GM10847 (cell line): ENCODE data around the gene RANBP17.

Source experiments
- POLR2A ChIP-seq: IDR thresholded peaks from 2 replicates; pipeline ENCODE4 v1.6.1; 2011; ENCODE audit not compliant: insufficient read length; ENCODE audit errors: extremely low read depth

The RANBP17 gene

GRCh38 chr5:171024084-171024483, 162.3 kb downstream of the RANBP17 start:
- TF ChIP-seq POLR2A: no peak

GRCh38 chr5:171029401-171029800, 167.6 kb downstream of the RANBP17 start:
- no peak for TF ChIP-seq POLR2A

DNA sequence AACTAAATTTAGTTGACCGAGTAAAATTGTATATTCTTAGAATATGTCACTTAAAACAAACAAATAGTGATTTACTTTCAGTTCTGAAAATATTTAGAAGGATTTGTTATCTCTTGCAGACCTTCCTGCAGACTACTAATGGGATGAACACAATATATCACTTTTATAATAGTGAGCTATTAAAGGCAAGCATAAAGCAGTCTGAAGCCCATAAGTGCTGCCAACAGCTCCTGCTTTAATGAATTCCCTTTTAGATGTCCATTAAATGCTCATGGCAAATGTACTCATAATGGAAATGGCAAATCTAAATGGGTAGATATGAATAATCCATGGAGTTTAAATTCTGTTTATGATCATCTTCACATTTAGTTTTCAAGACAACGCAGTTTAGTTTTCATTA, 170.2 kb downstream of the RANBP17 start:
- TF ChIP-seq POLR2A: no peak

- no peak for TF ChIP-seq POLR2A
Measured at GRCh38 chr5:171032435-171032973, 170.7 kb downstream of the RANBP17 start.

DNA sequence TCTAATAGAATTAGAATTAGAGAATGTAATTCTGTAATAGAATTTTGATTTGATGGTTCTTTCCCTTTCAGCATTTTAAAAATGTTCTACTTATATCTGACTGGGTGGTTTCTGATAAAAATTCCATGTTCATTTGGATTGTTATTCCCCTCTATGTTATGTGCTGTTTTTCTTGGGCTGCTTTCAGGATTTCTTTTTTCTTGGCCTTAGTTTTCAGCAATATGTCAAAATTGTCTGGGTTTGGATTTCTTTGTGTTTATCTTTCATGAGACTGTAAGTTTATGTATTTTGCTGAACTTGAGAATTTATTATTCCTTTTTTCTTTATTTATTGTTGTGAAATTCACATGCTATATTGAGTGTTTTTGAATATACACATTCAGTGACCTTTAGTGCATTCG, 189.1 kb downstream of the RANBP17 start:
- TF ChIP-seq POLR2A: no peak

DNA sequence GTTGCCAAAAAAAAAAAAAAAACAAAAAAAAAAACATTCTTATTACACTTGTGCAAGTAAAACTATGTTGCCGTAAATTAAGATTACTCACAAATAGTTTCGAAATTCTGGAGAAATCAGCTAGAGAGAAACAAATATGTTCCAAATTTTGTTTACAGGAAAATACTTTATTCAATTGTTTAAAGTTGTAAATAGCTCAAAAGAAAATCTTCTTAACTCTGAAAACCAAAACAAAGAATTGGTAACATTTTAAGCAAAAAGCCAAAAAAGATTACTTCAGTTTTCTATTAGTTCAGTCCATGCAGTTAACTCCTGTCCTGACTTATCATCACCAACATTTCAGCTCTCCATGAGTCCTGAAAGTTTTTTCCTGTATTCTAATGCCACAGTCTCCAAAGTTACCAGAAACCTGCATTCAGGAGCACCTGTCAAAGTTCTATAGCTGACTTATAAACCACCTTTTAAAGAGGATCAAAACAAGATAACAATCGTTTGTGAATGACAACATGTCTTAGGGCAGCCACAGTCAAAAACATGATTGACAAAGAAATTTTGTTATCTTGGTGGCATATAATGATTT, 194.1 kb downstream of the RANBP17 start:
- TF ChIP-seq POLR2A: no peak

DNA sequence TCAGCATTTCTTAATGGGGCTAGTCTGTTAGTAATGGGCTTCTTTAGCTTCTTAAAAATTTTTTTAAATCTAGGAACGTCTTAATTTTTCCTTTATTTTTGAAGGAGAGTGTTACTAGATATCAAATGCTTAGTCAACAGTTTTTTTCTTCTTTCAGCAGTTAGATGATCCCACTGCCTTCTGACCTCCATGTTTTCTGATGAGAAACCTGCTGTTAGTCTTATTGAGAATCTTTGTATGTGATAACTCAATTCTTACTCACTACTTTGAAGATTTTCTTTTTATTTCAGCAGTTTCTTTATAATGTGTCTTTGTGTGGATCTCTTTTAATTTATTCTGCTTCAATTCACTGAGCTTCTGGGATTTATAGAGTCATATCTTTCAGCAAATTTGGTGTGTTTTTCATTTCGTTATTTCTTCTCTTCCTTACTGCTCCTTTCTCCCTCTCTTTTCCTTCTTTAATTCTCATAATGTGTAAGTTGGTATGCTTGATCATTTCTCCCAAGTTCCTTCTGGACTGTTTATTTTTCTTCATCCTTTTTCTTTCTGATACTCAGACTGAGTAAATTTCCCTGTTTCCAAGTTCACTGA, 205.8 kb downstream of the RANBP17 start:
- no peak for TF ChIP-seq POLR2A

GRCh38 chr5:171074747-171075146, 212.9 kb downstream of the RANBP17 start:
- no peak for TF ChIP-seq POLR2A

GRCh38 chr5:171080186-171080938, 218.5 kb downstream of the RANBP17 start:
- no peak for TF ChIP-seq POLR2A

DNA sequence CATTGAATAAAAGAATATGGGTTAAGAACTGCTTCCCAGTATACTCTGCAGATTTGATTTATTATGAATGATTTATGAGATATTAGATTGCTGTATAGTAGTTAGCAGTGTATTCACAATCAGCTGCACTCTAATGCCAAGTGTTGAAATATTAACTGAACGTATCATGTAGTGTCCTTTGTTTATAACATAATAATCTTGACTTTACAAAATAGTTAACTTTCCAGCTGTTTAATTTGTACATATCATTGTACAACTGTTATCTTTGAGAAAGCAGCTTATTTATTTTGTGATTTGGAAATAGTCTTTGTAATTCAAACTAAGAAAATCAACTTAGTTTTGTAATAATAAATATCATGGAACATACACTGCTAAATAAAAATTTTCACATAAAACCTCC, 219.5 kb downstream of the RANBP17 start:
- no peak for TF ChIP-seq POLR2A

- TF ChIP-seq POLR2A: no peak
Measured at GRCh38 chr5:171092194-171092593, 230.4 kb downstream of the RANBP17 start.

GRCh38 chr5:171093598-171093997, 231.8 kb downstream of the RANBP17 start:
- no peak for TF ChIP-seq POLR2A

DNA sequence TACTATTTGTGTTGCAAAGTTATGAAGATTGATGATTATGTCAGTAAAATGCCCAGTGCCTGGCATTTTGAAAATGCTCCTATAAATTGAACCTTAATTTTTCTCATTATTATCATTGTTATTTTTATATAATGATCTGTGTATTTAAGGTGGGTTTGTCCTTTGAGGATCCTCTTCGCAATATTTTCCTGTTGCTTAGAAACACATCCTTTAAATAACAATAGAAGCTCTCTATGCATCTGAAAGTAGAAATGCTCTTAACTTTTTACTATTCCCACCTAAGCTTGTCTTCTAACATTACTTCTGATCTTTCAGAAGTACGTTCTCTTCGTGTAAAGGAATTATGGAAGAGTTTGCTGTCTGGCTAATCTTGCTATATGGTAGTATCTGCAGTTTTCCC, 232.5 kb downstream of the RANBP17 start:
- TF ChIP-seq POLR2A: no peak

DNA sequence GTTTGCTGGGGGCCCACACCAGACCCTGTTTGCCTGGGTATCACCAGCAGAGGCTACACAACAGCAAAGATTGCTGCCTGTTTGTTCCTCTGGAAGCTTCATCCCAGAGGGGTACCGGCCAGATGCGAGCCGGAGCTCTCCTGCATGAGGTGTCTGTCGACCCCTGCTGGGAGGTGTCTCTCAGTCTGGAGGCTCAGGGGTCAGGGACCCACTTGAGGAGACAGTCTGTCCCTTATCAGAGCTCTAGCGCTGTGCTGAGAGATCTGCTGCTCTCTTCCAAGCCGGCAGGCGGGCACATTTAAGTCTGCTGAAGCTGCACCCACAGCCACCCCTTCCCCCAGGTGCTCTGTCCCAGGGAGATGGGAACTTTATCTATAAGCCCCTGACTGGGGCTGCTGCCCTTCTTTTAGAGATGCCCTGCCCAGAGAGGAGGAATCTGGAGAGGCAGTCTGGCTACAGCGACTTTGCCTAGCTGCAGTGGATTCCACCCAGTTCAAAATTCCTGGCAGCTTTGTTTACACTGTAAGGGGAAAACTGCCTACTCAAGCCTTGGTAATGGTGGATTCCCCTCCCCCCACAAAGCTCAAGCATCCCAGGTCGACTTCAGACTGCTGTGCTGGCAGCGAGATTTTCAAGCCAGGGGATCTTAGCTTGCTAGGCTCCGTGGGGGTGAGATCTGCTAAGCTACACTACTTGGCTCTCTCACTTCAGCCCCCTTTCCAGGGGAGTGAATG, 241.2 kb downstream of the RANBP17 start:
- no peak for TF ChIP-seq POLR2A

GRCh38 chr5:171107669-171108068, 245.9 kb downstream of the RANBP17 start:
- no peak for TF ChIP-seq POLR2A

DNA sequence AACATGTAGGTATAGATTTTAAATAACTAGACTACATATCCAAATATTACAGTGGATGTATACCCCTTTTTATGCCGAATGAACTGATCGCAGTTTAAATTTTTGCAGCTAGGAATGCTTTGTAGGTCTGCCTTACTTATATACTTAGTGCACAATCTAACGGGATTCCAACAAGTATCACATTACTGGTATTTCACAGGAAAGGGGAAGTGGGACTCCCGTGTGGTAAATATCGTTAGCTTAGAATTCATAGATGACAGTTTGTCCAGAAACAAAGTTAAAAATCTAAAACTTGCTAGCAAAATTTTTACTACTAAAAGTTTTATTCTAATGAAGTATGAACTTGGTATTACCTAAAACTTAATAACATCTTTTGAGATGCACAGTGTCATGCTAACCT, 253.7 kb downstream of the RANBP17 start:
- no peak for TF ChIP-seq POLR2A
